Suprapubic skin (tissue), 4 donors: ENCODE results near the gene PRDX2.

Source experiments
- EP300 ChIP-seq: sonication (generic); formaldehyde crosslinking; IDR thresholded peaks from one replicate; pipeline ENCODE4 v1.6.1; 2017; ENCODE audit warnings: antibody characterized with exemption
- POLR2AphosphoS5 ChIP-seq, 3 donors: sonication (generic); formaldehyde crosslinking; IDR thresholded peaks; one replicate each; pipeline ENCODE4 v1.6.1; 2017; ENCODE audit warnings: antibody characterized with exemption in 3 of 3
- TF ChIP-seq, protein P1 (sequence below), 2 donors: fragments of 200-600 bp in 1 of 2; fragments of 450-650 bp in 1 of 2; sonication (generic) in 1 of 2; IDR thresholded peaks; one replicate each; pipeline ENCODE4 v1.5.1; 2016 to 2019; ENCODE audit warnings: antibody characterized with exemption in 2 of 2, mild to moderate bottlenecking in 1 of 2, moderate library complexity in 1 of 2

DNA sequence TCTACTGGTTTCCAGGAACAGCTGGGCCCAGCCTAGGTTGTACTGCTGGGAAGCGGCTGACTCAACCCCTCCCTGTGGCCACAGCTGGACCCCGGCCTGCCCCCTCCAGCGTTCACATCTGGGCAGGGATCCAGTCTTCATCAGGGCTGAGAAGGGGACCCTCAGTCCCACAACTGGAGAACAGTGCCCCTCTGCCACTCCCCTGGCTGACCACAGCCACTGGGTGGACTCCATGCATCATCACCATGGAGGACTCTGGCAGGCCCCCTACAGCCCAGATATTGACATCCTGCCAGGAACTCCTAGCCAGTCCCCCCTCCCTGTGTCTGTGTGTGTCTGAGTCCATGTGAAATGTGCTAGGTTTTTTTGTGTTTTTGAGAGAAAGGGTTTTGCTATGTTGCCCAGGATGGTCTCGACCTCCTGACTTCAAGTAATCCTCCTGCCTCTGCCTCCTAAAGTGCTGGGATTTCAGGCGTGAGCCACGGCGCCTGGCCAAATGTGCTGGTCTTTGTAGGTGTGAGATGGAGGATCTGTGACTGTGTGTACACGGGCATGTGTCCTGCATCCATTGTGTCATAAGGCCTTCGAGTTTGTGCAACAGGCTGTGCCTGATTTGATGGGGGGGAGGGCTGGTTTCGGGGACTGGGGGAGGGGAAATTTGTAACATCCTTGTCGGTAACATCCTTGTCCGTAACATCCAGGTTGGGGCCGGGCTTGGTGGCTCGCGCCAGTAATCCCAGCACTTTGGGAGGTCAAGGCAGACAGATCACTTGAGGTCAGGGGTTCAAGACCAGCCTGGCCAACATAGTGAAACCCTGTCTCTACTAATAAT lies 22.2 kb downstream of the PRDX2 start:
- TF ChIP-seq, protein P1, sequence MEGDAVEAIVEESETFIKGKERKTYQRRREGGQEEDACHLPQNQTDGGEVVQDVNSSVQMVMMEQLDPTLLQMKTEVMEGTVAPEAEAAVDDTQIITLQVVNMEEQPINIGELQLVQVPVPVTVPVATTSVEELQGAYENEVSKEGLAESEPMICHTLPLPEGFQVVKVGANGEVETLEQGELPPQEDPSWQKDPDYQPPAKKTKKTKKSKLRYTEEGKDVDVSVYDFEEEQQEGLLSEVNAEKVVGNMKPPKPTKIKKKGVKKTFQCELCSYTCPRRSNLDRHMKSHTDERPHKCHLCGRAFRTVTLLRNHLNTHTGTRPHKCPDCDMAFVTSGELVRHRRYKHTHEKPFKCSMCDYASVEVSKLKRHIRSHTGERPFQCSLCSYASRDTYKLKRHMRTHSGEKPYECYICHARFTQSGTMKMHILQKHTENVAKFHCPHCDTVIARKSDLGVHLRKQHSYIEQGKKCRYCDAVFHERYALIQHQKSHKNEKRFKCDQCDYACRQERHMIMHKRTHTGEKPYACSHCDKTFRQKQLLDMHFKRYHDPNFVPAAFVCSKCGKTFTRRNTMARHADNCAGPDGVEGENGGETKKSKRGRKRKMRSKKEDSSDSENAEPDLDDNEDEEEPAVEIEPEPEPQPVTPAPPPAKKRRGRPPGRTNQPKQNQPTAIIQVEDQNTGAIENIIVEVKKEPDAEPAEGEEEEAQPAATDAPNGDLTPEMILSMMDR (IDR thresholded peaks at IDR 0.05), result no peak
- no peak for TF ChIP-seq POLR2AphosphoS5 (IDR thresholded peaks at IDR 0.05)
- no peak for TF ChIP-seq EP300
